Inflammatory macrophage (primary cell): Measurements from ENCODE around the gene LDLRAD4.

Experiments
- DNase-seq, 2 donors: peaks; one replicate each; pipeline ENCODE4 v3.0.0-alpha.2; 2020 to 2022

Gene LDLRAD4

DNA sequence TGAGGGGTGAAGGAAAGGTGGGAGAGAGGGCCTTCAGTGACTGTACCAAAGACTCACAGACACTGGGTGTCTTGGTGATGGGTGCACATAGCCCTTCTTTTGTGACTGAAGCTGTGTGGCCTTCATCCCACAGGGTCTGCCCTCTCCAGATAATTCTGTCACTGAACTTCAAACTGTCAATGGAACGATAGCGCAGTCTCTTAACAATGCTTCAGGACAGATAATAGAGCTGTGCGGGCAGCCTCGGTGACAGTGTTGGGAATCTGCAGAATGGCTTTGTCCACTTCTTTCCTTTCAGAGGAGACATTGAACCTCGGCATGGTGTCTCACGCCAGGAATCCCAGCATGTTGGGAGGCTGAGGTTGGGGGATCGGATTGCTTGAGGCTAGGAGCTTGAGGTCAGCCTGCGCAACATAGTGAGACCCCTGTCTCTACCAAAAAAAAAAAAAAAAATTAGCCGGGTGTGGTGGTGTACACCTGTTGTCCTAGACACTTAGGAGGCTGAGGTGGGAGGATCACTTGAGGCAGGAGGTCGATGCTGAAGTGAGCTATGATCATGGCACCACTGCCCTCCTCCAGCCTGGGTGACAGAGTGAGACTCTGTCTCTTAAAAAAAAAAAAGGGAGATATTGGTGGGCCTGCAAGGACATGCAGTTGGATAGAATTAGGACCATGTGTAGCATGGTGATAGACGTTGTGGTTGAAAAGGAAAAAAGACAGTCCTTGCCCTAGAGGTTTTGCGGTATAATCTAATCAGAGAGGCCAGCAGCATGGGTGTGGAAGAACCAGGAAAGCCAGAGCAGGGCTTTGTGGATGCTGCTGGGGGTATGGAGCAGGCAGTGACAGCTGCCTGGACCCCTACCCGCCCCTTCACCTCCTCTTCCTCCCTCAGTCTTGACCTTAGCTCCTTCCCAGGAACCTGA, 91.4 kb downstream of the LDLRAD4 start:
- DNase-seq: no peak

DNA sequence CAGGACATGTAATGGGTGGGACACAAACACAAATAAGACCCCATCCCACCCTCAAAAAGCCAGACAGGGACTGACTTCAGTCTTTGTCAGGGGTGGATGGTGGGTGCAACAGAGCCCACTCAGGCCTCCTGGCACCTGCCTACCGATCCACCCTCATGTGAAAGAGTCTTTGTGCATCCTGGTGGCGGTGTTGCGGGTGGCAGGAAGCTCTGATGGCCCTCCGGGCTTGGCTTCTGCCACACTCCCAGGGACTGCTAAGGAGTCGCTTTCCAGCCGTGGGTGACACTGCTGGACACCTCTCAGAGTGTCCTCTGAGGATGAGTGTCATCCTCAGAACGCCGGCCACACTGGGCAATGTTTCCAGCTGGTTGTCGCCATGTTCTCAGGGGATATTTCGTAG, 92.6 kb downstream of the LDLRAD4 start:
- no peak for DNase-seq

- no peak for DNase-seq
Observed at GRCh38 chr18:13312515-13312914, 94.0 kb downstream of the LDLRAD4 start.

GRCh38 chr18:13313006-13313686, 94.6 kb downstream of the LDLRAD4 start:
- no peak for DNase-seq

DNA sequence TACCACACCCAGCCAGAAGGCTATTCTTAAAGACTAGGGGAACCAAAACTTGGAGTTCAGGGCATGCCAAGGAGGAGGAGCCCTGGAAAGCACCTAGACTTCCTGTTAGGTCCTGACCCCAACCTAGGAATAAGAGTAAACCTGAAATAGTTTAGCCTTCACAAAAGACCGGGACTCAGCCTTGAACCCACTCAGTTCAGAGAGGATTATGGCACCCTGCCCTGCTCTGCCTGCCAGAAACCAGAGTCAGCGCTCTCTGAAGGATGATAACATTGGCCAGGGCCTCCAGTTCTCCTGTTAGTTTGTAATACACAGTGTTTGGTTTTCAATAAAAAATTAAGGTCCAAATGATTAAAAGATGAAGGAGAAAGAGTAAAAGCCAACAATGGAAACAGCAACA, 96.4 kb downstream of the LDLRAD4 start:
- no peak for DNase-seq

- DNase-seq: no peak
Observed at GRCh38 chr18:13316063-13316462, 97.5 kb downstream of the LDLRAD4 start.

- no peak for DNase-seq
Observed at GRCh38 chr18:13317801-13318200, 99.2 kb downstream of the LDLRAD4 start.

- DNase-seq: peak; percentile 10 to 41
Observed at GRCh38 chr18:13318731-13319501, 100.4 kb downstream of the LDLRAD4 start.

GRCh38 chr18:13319629-13320028, 101.1 kb downstream of the LDLRAD4 start:
- DNase-seq: no peak

DNA sequence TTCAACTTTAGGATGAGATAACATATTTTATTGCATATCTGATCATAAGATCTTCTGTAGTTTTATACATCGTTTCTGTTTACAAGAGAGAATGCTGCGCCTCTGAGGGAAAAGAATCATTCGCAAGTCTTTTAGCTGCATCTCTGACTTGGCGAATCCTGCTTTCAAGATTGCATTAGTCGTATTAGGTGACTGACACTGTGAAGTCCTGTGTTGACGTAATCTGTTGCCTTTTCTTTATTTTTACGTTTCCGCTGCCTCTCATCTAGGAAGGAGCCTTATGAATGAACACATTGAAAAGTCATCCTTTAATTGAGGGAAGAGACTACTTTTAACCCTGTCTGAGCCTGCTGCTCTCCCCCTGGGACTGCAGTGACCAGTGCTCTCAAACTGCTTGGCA, 101.5 kb downstream of the LDLRAD4 start:
- DNase-seq: no peak

- no peak for DNase-seq
Observed at GRCh38 chr18:13320891-13321425, 102.4 kb downstream of the LDLRAD4 start.

DNA sequence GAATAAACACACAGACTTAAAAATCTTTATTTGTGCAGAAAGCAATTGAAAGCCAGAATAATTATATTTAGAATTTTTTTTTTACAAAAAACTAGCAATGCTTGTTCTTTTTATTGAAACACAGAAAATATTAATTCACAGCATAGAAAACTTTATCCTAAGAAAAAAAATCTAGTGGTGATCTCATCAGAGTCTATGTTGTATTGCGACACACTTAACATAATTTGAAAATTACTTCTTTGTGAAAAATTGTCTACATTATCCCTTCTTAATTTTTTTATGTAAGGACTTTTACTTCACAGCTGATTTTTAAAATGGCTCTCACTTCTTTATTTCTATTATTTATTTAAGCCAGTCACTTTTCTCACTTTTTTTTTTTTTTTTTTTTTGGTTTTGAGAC, 103.4 kb downstream of the LDLRAD4 start:
- peak in 1 of 2 donors; percentile 37 for DNase-seq

- DNase-seq: no peak
Observed at GRCh38 chr18:13323186-13323585, 104.6 kb downstream of the LDLRAD4 start.

GRCh38 chr18:13324880-13325279, 106.3 kb downstream of the LDLRAD4 start:
- no peak for DNase-seq

DNA sequence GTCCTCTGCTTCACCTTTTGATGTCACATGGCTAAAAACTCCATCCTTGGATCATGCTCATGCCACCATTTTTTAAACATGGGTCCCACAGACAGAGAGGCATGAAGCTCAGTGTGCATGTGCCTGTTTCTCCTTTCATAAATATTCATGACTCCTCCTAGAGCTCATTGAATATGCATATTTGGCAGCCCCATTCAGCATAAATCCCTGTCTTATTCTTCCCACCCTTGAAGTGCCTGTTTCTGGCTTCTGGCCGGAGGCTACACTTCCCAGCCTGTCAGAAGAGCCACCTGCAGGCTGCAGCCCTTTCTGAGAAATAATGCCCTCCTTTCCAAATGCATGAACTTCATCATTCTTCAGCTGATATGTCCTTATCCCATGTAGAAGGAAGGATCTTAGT, 109.7 kb downstream of the LDLRAD4 start:
- no peak for DNase-seq

GRCh38 chr18:13330996-13331395, 112.4 kb downstream of the LDLRAD4 start:
- no peak for DNase-seq

DNA sequence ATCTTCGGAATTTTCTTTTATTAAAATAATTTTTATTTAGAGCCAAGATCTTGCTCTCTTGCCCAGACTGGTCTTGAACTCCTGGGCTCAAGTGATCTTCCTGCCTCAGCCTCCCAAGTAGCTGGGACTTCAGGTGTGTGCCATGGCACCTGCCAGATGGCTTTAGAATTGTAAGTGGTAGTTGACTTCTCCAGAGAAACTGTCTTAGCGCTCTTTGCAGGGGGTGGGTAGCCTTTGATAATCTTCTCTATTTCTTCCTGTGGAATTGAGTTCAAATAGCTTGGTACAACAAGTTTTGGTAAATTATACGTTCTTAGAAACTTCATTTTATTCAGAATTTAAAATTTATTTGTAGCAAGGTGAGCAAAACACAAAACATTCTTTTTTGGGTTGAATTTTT, 113.3 kb downstream of the LDLRAD4 start:
- no peak for DNase-seq

- DNase-seq: no peak
Observed at GRCh38 chr18:13332874-13333273, 114.3 kb downstream of the LDLRAD4 start.

- no peak for DNase-seq
Observed at GRCh38 chr18:13335903-13336302, 117.3 kb downstream of the LDLRAD4 start.

DNA sequence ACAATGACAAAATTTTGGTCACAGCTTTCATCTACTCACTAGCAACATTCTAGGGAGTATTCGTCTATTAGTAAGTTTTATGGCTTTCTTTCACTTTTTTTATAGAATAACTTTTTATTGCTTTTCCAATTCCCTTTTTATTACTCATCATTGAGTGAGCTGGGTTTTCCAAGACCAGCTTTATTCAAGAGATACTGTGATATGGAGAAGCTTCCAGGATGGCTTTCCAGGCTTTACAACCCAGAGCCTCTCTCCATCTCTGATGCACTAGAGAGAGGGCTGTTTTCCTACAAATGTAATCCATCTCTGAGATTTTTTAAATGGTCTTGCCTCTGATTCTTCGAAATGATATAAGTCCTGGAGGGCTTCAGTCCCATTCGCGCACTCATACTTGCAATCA, 118.3 kb downstream of the LDLRAD4 start:
- DNase-seq: no peak

DNA sequence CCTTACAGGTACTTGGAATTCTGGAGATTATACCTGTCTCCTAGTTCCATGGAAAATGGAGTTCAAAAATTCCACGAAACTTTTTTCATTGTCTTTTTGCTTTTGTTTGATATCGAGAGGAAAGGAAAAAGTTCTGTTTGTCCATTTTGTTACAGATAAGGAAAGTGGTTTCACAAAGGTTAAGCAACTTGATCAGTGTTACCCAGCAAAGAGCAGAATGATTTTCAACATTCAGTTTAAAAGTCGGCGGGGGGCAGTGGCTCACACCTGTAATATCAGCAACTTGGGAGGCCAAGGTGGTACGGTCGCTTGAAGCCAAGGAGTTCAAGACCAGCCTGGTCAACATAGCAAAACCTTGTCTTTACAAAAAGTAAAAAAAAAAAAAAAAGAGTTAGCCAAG, 118.8 kb downstream of the LDLRAD4 start:
- DNase-seq: no peak

- DNase-seq: no peak
Observed at GRCh38 chr18:13338318-13338717, 119.8 kb downstream of the LDLRAD4 start.

- no peak for DNase-seq
Observed at GRCh38 chr18:13339653-13340052, 121.1 kb downstream of the LDLRAD4 start.
